ENCODE results near the gene ASPG.

ASPG gene

GRCh38 chr14:104100171-104101085, 14.9 kb downstream of the ASPG start:
- in situ Hi-C loops (cut with MboI; ENCODE audit: low pct_unique_long_range_greater_than_20kb, low sequenced_read_pairs, unreplicated experiment): no loop called here
- no peak for DNase-seq (ENCODE audit: low spot score)
- TF ChIP-seq CTCF (IDR thresholded peaks at IDR 0.05; ENCODE audit: extremely low read depth, insufficient read depth, missing control alignments): no peak

GRCh38 chr14:104101086-104101621, 15.7 kb downstream of the ASPG start:
- no peak for DNase-seq (ENCODE audit: low spot score)
- TF ChIP-seq CTCF (IDR thresholded peaks at IDR 0.05; ENCODE audit: extremely low read depth, insufficient read depth, missing control alignments): no peak
- in situ Hi-C loops (cut with MboI; ENCODE audit: low pct_unique_long_range_greater_than_20kb, low sequenced_read_pairs, unreplicated experiment): no loop called here

DNA sequence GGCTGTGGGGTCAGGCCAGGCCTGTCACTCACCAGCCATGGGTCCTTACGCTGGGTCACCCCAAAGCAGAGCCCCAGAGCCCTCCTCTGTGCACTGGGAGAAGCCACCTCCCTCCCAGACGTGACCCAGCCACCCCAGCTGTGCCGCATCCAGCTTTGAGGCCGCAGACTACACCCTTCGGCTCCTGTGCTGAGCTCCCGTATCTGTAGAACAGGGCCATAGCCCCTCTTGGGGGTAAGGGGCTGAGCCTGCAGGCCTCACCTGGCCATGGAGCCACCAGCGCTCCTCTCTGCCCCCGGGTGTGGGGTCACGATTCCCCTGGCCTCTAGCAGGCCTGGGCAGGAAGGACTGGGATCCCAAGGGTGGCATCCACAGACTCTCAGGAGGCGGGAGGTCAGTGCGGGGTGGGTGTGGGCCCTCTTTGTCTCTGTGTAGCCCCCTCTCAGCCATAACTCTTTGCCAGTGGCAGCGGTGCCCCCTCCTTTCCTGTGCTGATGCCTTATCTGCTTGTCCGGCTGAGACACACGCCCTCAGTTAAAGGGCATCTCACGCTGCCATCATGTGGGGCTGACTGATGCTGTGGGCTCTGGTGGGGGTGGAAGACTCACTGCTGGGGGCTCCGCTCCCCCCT, 16.3 kb downstream of the ASPG start:
- no peak for DNase-seq (ENCODE audit: low spot score)
- no peak for TF ChIP-seq CTCF (IDR thresholded peaks at IDR 0.05; ENCODE audit: extremely low read depth, insufficient read depth, missing control alignments)
- in situ Hi-C loops (cut with MboI; ENCODE audit: low pct_unique_long_range_greater_than_20kb, low sequenced_read_pairs, unreplicated experiment): no loop called here

DNA sequence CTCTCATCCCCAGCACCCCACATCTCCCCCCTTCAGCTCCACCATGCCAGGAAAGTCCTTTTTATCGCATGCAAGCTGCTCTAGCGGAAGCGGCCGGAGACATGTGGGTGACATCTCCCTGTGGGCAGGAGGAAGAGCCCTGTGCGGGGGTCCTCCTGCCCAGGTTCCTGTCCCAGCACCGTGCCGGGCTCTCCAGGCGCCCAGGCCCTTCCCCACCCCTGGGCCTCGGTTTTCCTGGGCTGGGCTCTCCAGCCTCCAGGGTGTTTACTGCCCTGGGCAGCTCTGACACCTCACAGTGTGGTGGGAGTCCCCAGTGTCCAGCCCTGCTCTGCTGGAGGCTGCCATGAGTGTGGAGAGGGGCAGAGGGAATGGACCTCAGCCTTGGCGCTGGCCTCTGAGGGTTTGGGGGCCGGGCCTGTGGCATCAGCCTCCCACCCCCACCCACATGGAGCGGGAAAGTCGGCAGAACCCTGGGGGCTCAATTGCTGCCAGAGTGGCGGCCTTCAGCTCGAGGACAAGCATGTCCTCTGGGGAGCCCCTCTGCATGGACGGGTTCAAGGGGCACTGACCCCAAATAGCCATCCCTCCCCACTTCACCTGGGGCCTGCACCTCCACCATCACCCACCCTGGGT, 16.9 kb downstream of the ASPG start:
- DNase-seq (ENCODE audit: low spot score): no peak
- no peak for TF ChIP-seq CTCF (IDR thresholded peaks at IDR 0.05; ENCODE audit: extremely low read depth, insufficient read depth, missing control alignments)
- in situ Hi-C loops (cut with MboI; ENCODE audit: low pct_unique_long_range_greater_than_20kb, low sequenced_read_pairs, unreplicated experiment): no loop called here

DNA sequence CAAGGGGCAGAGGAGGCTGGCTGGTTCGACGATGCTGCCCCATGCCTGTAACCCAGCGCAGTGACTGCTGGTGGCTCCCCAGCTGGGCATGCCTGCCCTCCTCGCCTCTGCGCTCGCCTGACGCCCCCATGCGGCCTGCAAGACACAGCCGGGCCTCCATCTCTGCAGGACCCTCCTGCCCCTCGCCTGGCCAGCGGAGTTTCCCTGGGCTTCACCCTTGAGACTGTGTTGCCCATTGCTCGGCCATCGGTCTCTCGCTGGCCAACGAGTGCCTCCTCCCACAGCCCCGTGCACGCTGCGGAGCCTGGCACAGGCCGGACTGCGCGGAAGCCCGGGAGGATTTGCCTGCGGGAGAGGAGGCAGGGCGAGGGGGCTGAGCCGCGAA, 17.6 kb downstream of the ASPG start:
- TF ChIP-seq CTCF (IDR thresholded peaks at IDR 0.05; ENCODE audit: extremely low read depth, insufficient read depth, missing control alignments): no peak
- DNase-seq (ENCODE audit: low spot score): no peak
- in situ Hi-C loops (cut with MboI; ENCODE audit: low pct_unique_long_range_greater_than_20kb, low sequenced_read_pairs, unreplicated experiment): no loop called here

DNA sequence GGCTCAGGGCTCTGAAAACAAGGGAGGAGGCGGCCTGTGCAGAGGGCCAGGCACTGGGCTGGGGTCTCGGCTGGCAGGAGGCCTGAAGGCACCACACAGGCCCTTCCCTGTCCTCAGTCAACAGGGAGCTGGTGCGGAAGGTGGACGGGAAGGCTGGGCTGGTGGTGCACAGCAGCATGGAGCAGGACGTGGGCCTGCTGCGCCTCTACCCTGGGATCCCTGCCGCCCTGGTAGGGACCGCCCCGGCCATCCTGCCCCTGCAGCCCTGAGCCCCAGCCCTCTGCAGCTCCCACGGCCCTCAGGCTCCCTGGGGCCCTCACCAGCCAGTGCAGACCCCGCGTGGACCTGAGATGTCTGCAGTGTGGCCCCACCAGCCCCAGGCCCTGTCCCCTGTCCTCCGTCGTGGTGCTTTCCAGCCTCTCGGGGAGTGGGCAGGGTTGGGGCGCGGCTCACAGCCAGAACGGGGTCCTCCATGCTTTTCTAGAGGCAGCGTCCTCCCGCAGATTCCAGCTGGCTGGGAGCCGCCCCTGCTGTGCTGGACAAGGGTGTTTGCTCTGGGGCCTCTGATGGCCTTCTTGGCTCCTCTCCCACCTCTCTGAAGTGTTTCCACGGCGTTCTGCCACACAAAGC, 18.1 kb downstream of the ASPG start:
- no peak for DNase-seq (ENCODE audit: low spot score)
- in situ Hi-C loops (cut with MboI; ENCODE audit: low pct_unique_long_range_greater_than_20kb, low sequenced_read_pairs, unreplicated experiment): no loop called here
- TF ChIP-seq CTCF (IDR thresholded peaks at IDR 0.05; ENCODE audit: extremely low read depth, insufficient read depth, missing control alignments): no peak
